ENCODE data around the gene RBM34.

DNA sequence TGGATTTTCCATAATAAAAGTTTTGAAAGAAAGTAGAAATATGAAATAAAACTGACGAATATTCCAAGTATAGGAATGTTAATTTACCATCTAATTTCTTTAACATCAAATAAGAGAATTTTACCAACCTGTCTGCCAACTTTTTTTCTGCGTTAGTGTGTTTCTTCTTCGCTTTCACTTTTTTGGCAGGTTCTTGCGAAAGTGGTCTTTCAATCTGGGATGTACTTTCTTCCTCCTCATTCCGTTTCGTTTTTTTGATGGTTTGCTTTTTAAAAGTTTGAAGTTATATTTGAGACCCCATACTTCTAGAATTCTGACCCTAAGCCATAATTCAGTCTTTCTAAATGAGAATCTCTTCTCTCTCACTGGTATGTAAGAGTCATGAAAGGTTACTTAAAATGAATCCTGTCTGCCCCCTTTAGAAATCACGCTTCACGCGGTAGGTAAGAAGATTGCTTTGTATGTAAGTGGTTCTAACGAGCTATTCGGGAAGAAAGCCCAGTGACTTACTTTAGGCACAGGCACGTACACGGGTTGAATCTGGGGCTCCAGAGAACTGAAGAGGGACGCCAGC is 580 bp downstream of the RBM34 start:
- TF ChIP-seq SP1 (IDR thresholded peaks at IDR 0.05) (no peak), FOXA1 (IDR thresholded peaks at IDR 0.05) (no peak), FOXM1 (IDR thresholded peaks at IDR 0.05; ENCODE audit: borderline replicate concordance) (no peak), NFRKB (IDR thresholded peaks at IDR 0.05) (no peak), SUZ12 (IDR thresholded peaks at IDR 0.05) (no peak), LEF1 (IDR thresholded peaks at IDR 0.05; ENCODE audit: borderline replicate concordance) (no peak), BHLHE40 (IDR thresholded peaks at IDR 0.05; ENCODE audit: borderline replicate concordance) (no peak), ZNF384 (IDR thresholded peaks at IDR 0.05) (no peak), HDGF (IDR thresholded peaks at IDR 0.05; ENCODE audit: borderline replicate concordance) (no peak)
